Astrocyte (in vitro differentiated cells and primary cell): Measurements from ENCODE around the gene C1QL4. TPM values are rescaled to one million over a fixed set of nuclear protein-coding genes. Genes with fewer than 3 reads are reported as not detected.

Experiments used
- DNase-seq: peaks from one replicate; pipeline ENCODE4 v3.0.0-alpha.2; 2010; ENCODE audit warnings: low read depth
- FAIRE-seq: peaks from 2 replicates; lab custom pipeline; 2011; peaks lifted over from hg19 to GRCh38; lab: Jason Lieb, UNC
- H2AFZ ChIP-seq: 2 replicates; pipeline ENCODE4 v1.6.0; 2012; ENCODE audit warnings: low read depth, low read length, inconsistent platforms
- H3K27ac ChIP-seq: 2 replicates; pipeline ENCODE4 v1.5.1; 2011; ENCODE audit warnings: low read depth, low read length, inconsistent platforms
- H3K27me3 ChIP-seq: 2 replicates; pipeline ENCODE4 v1.6.0; 2011; ENCODE audit warnings: low read length, inconsistent platforms; ENCODE audit not compliant: insufficient read depth
- H3K36me3 ChIP-seq: 2 replicates; pipeline ENCODE4 v1.5.1; 2011; ENCODE audit warnings: low read length, inconsistent platforms; ENCODE audit not compliant: insufficient read depth
- H3K4me1 ChIP-seq: 2 replicates; pipeline ENCODE4 v1.5.1; 2011; ENCODE audit warnings: low read length, inconsistent platforms; ENCODE audit not compliant: insufficient read depth
- H3K4me2 ChIP-seq: 2 replicates; pipeline ENCODE4 v1.6.0; 2012; ENCODE audit warnings: low read length, inconsistent platforms
- H3K4me3 ChIP-seq: 2 replicates; pipeline ENCODE4 v1.5.1; 2011; ENCODE audit warnings: low read depth, mild to moderate bottlenecking, low read length, inconsistent platforms; ENCODE audit not compliant: insufficient read depth
- H3K79me2 ChIP-seq: 2 replicates; pipeline ENCODE4 v1.6.0; 2012; ENCODE audit warnings: mild to moderate bottlenecking, low read length, inconsistent platforms; ENCODE audit not compliant: insufficient read depth
- H3K9ac ChIP-seq: 2 replicates; pipeline ENCODE4 v1.6.0; 2012; ENCODE audit warnings: mild to moderate bottlenecking, low read length, inconsistent platforms
- H3K9me3 ChIP-seq: 2 replicates; pipeline ENCODE4 v1.5.1; 2012; ENCODE audit warnings: low read depth, mild to moderate bottlenecking, low read length, inconsistent platforms; ENCODE audit not compliant: insufficient read depth
- H4K20me1 ChIP-seq: 2 replicates; pipeline ENCODE4 v1.6.0; 2012; ENCODE audit warnings: low read length, inconsistent platforms; ENCODE audit not compliant: insufficient read depth
- H3K27ac Mint-ChIP-seq: one replicate; pipeline ENCODE4 v1.8.0; 2021; ENCODE audit warnings: mild to moderate bottlenecking, mixed read lengths; ENCODE audit not compliant: unreplicated experiment
- H3K27me3 Mint-ChIP-seq: one replicate; pipeline ENCODE4 v1.8.0; 2021; ENCODE audit warnings: low read depth, mixed read lengths; ENCODE audit not compliant: unreplicated experiment
- H3K36me3 Mint-ChIP-seq: one replicate; pipeline ENCODE4 v1.8.0; 2021; ENCODE audit warnings: low read depth, mixed read lengths; ENCODE audit not compliant: unreplicated experiment
- H3K4me1 Mint-ChIP-seq: one replicate; pipeline ENCODE4 v1.8.0; 2021; ENCODE audit warnings: low read depth, mixed read lengths; ENCODE audit not compliant: unreplicated experiment
- H3K4me3 Mint-ChIP-seq: one replicate; pipeline ENCODE4 v1.8.0; 2021; ENCODE audit warnings: mild to moderate bottlenecking, moderate library complexity, mixed read lengths; ENCODE audit not compliant: unreplicated experiment
- H3K9me3 Mint-ChIP-seq: one replicate; pipeline ENCODE4 v1.8.0; 2021; ENCODE audit warnings: mild to moderate bottlenecking, mixed read lengths; ENCODE audit not compliant: unreplicated experiment
- CTCF ChIP-seq: IDR thresholded peaks from 2 replicates; pipeline ENCODE4 v1.5.1; 2011; ENCODE audit warnings: low read depth, mild to moderate bottlenecking, inconsistent platforms, low read length, moderate library complexity; ENCODE audit not compliant: insufficient read depth
- EZH2 ChIP-seq: IDR thresholded peaks from 2 replicates; pipeline ENCODE4 v1.6.1; 2012; ENCODE audit warnings: mild to moderate bottlenecking, low read length, inconsistent platforms; ENCODE audit not compliant: insufficient read depth
- total RNA-seq: library from RNA; stranded (reverse); gene quantifications from 2 replicates; pipeline ENCODE4 v1.2.1, GENCODE V29; 2021

C1QL4 gene
- total RNA-seq, 1 donor from 2014 or later: 0.09 TPM

DNA sequence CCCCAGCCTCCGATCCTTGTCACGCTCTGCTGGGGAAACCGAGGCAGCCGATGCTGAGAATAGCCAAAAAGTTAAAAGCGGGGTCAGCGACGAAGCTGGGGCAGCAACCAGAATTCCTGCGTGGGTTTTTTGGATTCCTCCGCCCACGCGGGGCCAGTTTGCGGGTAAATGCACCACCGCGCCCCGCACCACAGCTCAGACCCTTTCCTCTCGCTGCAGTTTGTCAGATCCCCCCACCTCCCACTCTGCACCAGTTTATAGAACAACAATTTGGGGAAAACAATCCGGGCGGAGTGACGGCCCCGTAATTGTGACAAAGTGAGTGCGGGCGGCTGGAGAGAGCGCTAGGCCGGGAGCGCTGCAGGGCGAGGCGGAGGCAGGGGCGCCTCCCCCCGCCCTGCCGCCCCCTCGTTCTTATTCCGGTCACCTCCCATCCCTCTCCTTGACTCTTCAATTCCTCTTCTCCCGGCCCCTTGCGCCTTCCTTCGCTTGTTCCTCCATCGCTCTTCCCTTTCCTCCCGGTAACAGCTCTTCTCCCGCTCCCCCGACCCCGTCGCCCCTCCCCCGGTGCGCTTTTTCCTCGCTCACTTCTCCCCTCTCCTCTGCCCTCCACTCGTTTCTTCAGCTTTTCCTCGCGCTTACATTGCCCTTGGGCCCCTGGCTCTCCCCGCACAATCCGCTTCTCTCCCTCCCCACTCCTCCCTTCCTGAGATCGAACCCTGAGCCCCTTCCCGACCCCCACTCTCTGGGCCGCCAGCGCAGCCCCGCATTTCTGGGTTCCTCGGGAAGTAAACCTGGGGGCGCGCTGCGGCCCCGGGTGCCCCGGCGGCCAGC lies 9.1 kb upstream of the C1QL4 start:
- H4K20me1 ChIP-seq: no peaks in the 10 kb centered on the region
- H3K4me1 ChIP-seq: peaks cover 42% of the 10 kb centered on the region
- Mint-ChIP-seq H3K36me3 (no peaks in the 10 kb centered on the region), H3K27me3 (peaks cover 67% of the 10 kb centered on the region), H3K4me1 (peaks cover 6% of the 10 kb centered on the region), H3K9me3 (no peaks in the 10 kb centered on the region), H3K27ac (no peak overlapping the region), H3K4me3 (peak overlapping the region; percentile 57)
- H3K27me3 ChIP-seq: peaks cover 40% of the 10 kb centered on the region
- H3K4me2 ChIP-seq: peak overlapping the region; percentile 85
- no peaks in the 10 kb centered on the region for H3K9me3 ChIP-seq
- H3K27ac ChIP-seq: no peak overlapping the region
- FAIRE-seq (no peak), DNase-seq (no peak)
- H2AFZ ChIP-seq: peak overlapping the region; percentile 58
- H3K79me2 ChIP-seq: no peaks in the 10 kb centered on the region
- peak overlapping the region; percentile 16 for H3K9ac ChIP-seq
- peak overlapping the region; percentile 34 for H3K4me3 ChIP-seq
- TF ChIP-seq EZH2 (peak; percentile 73), CTCF (no peak)
- H3K36me3 ChIP-seq: no peaks in the 10 kb centered on the region

- Histone ChIP-seq H3K36me3 (no peaks in the 10 kb centered on the region), H3K27me3 (peaks cover 48% of the 10 kb centered on the region), H3K9me3 (no peaks in the 10 kb centered on the region), H4K20me1 (no peaks in the 10 kb centered on the region), H3K4me1 (peaks cover 42% of the 10 kb centered on the region), H3K4me2 (peak overlapping the region; percentile 85), H3K4me3 (peak overlapping the region; percentile 34), H3K27ac (no peak overlapping the region), H3K79me2 (no peaks in the 10 kb centered on the region), H3K9ac (peak overlapping the region; percentile 16), H2AFZ (peak overlapping the region; percentile 58)
- peaks cover 6% of the 10 kb centered on the region for H3K4me1 Mint-ChIP-seq
- no peaks in the 10 kb centered on the region for H3K36me3 Mint-ChIP-seq
- TF ChIP-seq CTCF (no peak), EZH2 (no peak)
- FAIRE-seq: no peak
- H3K9me3 Mint-ChIP-seq: no peaks in the 10 kb centered on the region
- H3K27ac Mint-ChIP-seq: no peak overlapping the region
- H3K4me3 Mint-ChIP-seq: peak overlapping the region; percentile 57
- DNase-seq: no peak
- H3K27me3 Mint-ChIP-seq: peaks cover 72% of the 10 kb centered on the region
Measured at GRCh38 chr12:49345051-49345824, 8.2 kb upstream of the C1QL4 start.
